ENCODE data around the gene DNAJA4. TPM values are rescaled to one million over a fixed set of nuclear protein-coding genes. Genes with fewer than 3 reads are reported as not detected.

The DNAJA4 gene
- total RNA-seq, 1 experiment from 2014 or later, result 1.3 TPM

GRCh38 chr15:78317145-78317836 lies 52.9 kb downstream of the DNAJA4 start:
- POLR2A ChIA-PET (ENCODE audit: unreplicated experiment), result interaction anchor here (0.5 kb wide), 1 partner anchor 140 kb away, joined by 3 read pairs; no protein-coding TSS in a partner anchor
- no peaks in the 10 kb centered on the region for H4K20me1 ChIP-seq (ENCODE audit: low read length)
- intact Hi-C loops (cut with micrococcal nuclease), result no loop called here
- no peak overlapping the region for H2AFZ ChIP-seq (ENCODE audit: low read length)
- DNase-seq (peak; percentile 52), ATAC-seq (peak; percentile 52)
- H3K4me3 ChIP-seq (ENCODE audit: low read length), result no peak overlapping the region
- no peak overlapping the region for H3K4me2 ChIP-seq (ENCODE audit: low read length)
- peaks cover 11% of the 10 kb centered on the region for H3K4me1 ChIP-seq (ENCODE audit: insufficient read depth, low read length)
- H3K27me3 ChIP-seq (ENCODE audit: low read length), result no peaks in the 10 kb centered on the region
- H3K27ac ChIP-seq (ENCODE audit: low read length), result no peak overlapping the region
- no peaks in the 10 kb centered on the region for H3K9me2 ChIP-seq (replicated peaks; ENCODE audit: low read length)
- CTCF ChIA-PET, result interaction anchor here (0.6 kb wide), 2 partner anchors 102 to 121 kb away, joined by 3 to 4 read pairs; no protein-coding TSS in a partner anchor
- H3F3A ChIP-seq (ENCODE audit: low read length, unreplicated experiment), result no peaks in the 10 kb centered on the region
- peak; percentile 44 for TF ChIP-seq CTCF (conservative IDR thresholded peaks at IDR 0.05; ENCODE audit: low read depth, low read length)
- TF ChIP-seq EZH2phosphoT487 (IDR thresholded peaks at IDR 0.05; ENCODE audit: borderline replicate concordance, low read length), result no peak
- BruUV-seq (replicated peaks), result TSS peak; percentile 84
- H3K9ac ChIP-seq (ENCODE audit: low read length), result no peak overlapping the region
- H3K79me2 ChIP-seq (ENCODE audit: low read length), result no peaks in the 10 kb centered on the region
- H3K36me3 ChIP-seq (ENCODE audit: low read depth, low read length), result no peaks in the 10 kb centered on the region
- H3K9me3 ChIP-seq (ENCODE audit: low read length), result no peaks in the 10 kb centered on the region

GRCh38 chr15:78319588-78319987 lies 55.2 kb downstream of the DNAJA4 start:
- intact Hi-C loops (cut with micrococcal nuclease), result no loop called here
- H3K27me3 ChIP-seq (ENCODE audit: low read length), result no peaks in the 10 kb centered on the region
- POLR2A ChIA-PET (ENCODE audit: unreplicated experiment), result no interaction called here

More at GRCh38 chr15:78319588-78319987, 55.2 kb downstream of the DNAJA4 start:
- no peak overlapping the region for H3K27ac ChIP-seq (ENCODE audit: low read length)
- no peaks in the 10 kb centered on the region for H4K20me1 ChIP-seq (ENCODE audit: low read length)
- no TSS peak for BruUV-seq (replicated peaks)
- DNase-seq (no peak), ATAC-seq (no peak)
- no peaks in the 10 kb centered on the region for H3K36me3 ChIP-seq (ENCODE audit: low read depth, low read length)
- no peaks in the 10 kb centered on the region for H3K9me3 ChIP-seq (ENCODE audit: low read length)
- H2AFZ ChIP-seq (ENCODE audit: low read length), result no peak overlapping the region
- H3K79me2 ChIP-seq (ENCODE audit: low read length), result no peaks in the 10 kb centered on the region
- H3K4me1 ChIP-seq (ENCODE audit: insufficient read depth, low read length), result peaks cover 17% of the 10 kb centered on the region
- H3K9me2 ChIP-seq (replicated peaks; ENCODE audit: low read length), result no peaks in the 10 kb centered on the region
- H3F3A ChIP-seq (ENCODE audit: low read length, unreplicated experiment), result no peaks in the 10 kb centered on the region
- TF ChIP-seq EZH2phosphoT487 (IDR thresholded peaks at IDR 0.05; ENCODE audit: borderline replicate concordance, low read length) (no peak), EZH2 (IDR thresholded peaks at IDR 0.05; ENCODE audit: low read length, unreplicated experiment) (no peak), CTCF (conservative IDR thresholded peaks at IDR 0.05; ENCODE audit: low read depth, low read length) (no peak)
- no peak overlapping the region for H3K4me3 ChIP-seq (ENCODE audit: low read length)
- no peak overlapping the region for H3K4me2 ChIP-seq (ENCODE audit: low read length)
- CTCF ChIA-PET, result no interaction called here
- H3K9ac ChIP-seq (ENCODE audit: low read length), result no peak overlapping the region
